Loucy (cell line): Measurements from ENCODE around the gene HIP1R.

Experiments used
- H2AFZ ChIP-seq: fragments of 200-600 bp; sonication (generic); 2 replicates; pipeline ENCODE4 v1.6.0; 2016; ENCODE audit warnings: antibody characterized with exemption, mild to moderate bottlenecking, low read length, moderate library complexity
- H3F3A ChIP-seq: fragments of 200-600 bp; 2 replicates; pipeline ENCODE4 v1.6.0; 2016; ENCODE audit warnings: antibody characterized with exemption, low read depth, mild to moderate bottlenecking
- H3K27me3 ChIP-seq: fragments of 200-600 bp; sonication (generic); 2 replicates; pipeline ENCODE4 v1.6.1; 2014; ENCODE audit warnings: low read length, mild to moderate bottlenecking; ENCODE audit not compliant: insufficient read depth, poor library complexity, severe bottlenecking
- H3K36me3 ChIP-seq: fragments of 200-600 bp; sonication (generic); 2 replicates; pipeline ENCODE4 v1.6.1; 2016; ENCODE audit warnings: low read length; ENCODE audit not compliant: insufficient read depth
- H3K4me1 ChIP-seq: fragments of 200-600 bp; sonication (generic); 2 replicates; pipeline ENCODE4 v1.5.1; 2014; ENCODE audit warnings: low read length, mild to moderate bottlenecking; ENCODE audit not compliant: insufficient read depth, poor library complexity, severe bottlenecking
- H3K4me2 ChIP-seq: fragments of 200-600 bp; sonication (generic); 2 replicates; pipeline ENCODE4 v1.6.0; 2014; ENCODE audit warnings: antibody characterized with exemption, low read length, low read depth, mild to moderate bottlenecking; ENCODE audit not compliant: poor library complexity, severe bottlenecking
- H3K4me3 ChIP-seq: fragments of 200-600 bp; sonication (generic); 2 replicates; pipeline ENCODE4 v1.5.1; 2014; ENCODE audit warnings: low read length, mild to moderate bottlenecking, mixed read lengths; ENCODE audit not compliant: poor library complexity, severe bottlenecking
- H3K79me2 ChIP-seq: fragments of 200-600 bp; sonication (generic); 2 replicates; pipeline ENCODE4 v1.6.1; 2014; ENCODE audit warnings: low read length; ENCODE audit not compliant: insufficient read depth
- H3K9ac ChIP-seq: fragments of 200-600 bp; sonication (generic); 2 replicates; pipeline ENCODE4 v1.6.0; 2014; ENCODE audit warnings: mild to moderate bottlenecking, low read depth, low read length, moderate library complexity; ENCODE audit not compliant: poor library complexity, severe bottlenecking
- H3K9me2 ChIP-seq: fragments of 200-600 bp; sonication (generic); replicated peaks from 2 replicates; pipeline ENCODE4 v1.6.1; 2016; ENCODE audit warnings: low read depth, low read length, mixed read lengths
- H3K9me3 ChIP-seq: fragments of 200-600 bp; sonication (generic); 2 replicates; pipeline ENCODE4 v1.6.1; 2014; ENCODE audit warnings: mild to moderate bottlenecking, antibody characterized with exemption, low read length, low read depth; ENCODE audit not compliant: insufficient read depth
- H4K20me1 ChIP-seq: fragments of 200-600 bp; sonication (generic); 2 replicates; pipeline ENCODE4 v1.6.0; 2014; ENCODE audit warnings: antibody characterized with exemption, low read length, mild to moderate bottlenecking; ENCODE audit not compliant: insufficient read depth, poor library complexity, severe bottlenecking
- EZH2phosphoT487 ChIP-seq: fragments of 200-600 bp; IDR thresholded peaks from 2 replicates; pipeline ENCODE4 v1.6.1; 2018; ENCODE audit warnings: antibody characterized with exemption, mild to moderate bottlenecking, moderate library complexity, borderline replicate concordance
- TF ChIP-seq, protein P1 (sequence below): fragments of 200-600 bp; sonication (generic); conservative IDR thresholded peaks from 2 replicates; pipeline ENCODE4 v1.5.1; 2014; ENCODE audit warnings: mild to moderate bottlenecking, antibody characterized with exemption, low read length

Gene HIP1R, protein sequence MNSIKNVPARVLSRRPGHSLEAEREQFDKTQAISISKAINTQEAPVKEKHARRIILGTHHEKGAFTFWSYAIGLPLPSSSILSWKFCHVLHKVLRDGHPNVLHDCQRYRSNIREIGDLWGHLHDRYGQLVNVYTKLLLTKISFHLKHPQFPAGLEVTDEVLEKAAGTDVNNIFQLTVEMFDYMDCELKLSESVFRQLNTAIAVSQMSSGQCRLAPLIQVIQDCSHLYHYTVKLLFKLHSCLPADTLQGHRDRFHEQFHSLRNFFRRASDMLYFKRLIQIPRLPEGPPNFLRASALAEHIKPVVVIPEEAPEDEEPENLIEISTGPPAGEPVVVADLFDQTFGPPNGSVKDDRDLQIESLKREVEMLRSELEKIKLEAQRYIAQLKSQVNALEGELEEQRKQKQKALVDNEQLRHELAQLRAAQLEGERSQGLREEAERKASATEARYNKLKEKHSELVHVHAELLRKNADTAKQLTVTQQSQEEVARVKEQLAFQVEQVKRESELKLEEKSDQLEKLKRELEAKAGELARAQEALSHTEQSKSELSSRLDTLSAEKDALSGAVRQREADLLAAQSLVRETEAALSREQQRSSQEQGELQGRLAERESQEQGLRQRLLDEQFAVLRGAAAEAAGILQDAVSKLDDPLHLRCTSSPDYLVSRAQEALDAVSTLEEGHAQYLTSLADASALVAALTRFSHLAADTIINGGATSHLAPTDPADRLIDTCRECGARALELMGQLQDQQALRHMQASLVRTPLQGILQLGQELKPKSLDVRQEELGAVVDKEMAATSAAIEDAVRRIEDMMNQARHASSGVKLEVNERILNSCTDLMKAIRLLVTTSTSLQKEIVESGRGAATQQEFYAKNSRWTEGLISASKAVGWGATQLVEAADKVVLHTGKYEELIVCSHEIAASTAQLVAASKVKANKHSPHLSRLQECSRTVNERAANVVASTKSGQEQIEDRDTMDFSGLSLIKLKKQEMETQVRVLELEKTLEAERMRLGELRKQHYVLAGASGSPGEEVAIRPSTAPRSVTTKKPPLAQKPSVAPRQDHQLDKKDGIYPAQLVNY

DNA sequence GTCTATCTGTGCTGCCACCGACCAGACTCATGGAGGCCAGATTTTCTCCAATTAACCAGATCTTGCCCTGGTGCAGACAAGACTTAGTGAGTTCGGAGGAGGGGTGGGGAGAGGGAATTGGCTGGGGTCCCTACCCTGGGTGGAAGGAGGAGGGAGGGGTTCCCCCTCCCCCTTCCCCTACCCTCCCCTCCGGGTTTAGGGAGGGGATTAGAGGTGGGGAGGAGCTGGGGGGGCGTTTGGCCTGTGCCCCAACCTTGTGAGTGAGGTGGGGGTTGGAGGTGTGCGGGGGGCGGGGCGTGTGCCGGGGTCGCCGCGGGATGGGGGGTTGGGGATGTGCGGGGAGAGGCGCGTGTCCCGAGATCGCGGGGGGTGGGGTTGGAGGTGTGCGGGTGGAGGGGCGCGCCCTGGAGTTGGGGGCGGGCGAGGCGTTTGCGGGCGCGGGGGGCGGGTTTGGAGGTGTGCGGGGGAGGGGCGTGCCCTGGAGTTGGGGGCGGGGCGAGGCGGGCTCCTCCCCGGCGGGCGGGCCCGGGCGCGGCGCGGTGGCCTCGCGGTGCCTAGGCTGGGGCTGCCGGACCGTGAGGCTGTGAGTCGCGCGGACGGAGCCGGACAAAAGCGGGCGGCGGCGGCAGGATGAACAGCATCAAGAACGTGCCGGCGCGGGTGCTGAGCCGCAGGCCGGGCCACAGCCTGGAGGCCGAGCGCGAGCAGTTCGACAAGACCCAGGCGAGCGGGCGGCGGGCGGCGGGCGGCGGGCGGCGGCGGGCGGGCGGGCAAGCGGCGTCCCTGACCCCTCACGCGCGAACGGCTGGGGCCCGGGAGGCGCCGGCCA, at the start of gene HIP1R:
HIP1R (plus strand) TSS at position 537 of the 829 bp plus-strand sequence; CDS start at position 631, 94 bp downstream.
- TF ChIP-seq, protein P1, sequence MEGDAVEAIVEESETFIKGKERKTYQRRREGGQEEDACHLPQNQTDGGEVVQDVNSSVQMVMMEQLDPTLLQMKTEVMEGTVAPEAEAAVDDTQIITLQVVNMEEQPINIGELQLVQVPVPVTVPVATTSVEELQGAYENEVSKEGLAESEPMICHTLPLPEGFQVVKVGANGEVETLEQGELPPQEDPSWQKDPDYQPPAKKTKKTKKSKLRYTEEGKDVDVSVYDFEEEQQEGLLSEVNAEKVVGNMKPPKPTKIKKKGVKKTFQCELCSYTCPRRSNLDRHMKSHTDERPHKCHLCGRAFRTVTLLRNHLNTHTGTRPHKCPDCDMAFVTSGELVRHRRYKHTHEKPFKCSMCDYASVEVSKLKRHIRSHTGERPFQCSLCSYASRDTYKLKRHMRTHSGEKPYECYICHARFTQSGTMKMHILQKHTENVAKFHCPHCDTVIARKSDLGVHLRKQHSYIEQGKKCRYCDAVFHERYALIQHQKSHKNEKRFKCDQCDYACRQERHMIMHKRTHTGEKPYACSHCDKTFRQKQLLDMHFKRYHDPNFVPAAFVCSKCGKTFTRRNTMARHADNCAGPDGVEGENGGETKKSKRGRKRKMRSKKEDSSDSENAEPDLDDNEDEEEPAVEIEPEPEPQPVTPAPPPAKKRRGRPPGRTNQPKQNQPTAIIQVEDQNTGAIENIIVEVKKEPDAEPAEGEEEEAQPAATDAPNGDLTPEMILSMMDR, result no peak
- no peak for TF ChIP-seq EZH2phosphoT487
- Histone ChIP-seq H3K4me2 (peak within 1 kb of the TSS; percentile 83), H3K4me1 (peaks cover 32% of the 10 kb centered on the region), H3F3A (no peaks in the 10 kb centered on the region), H3K79me2 (peaks cover 44% of the 10 kb centered on the region), H3K9me3 (no peaks in the 10 kb centered on the region), H3K36me3 (no peaks in the 10 kb centered on the region), H4K20me1 (peaks cover 20% of the 10 kb centered on the region), H2AFZ (peak within 1 kb of the TSS; percentile 79), H3K9me2 (no peaks in the 10 kb centered on the region), H3K9ac (peak within 1 kb of the TSS; percentile 75), H3K4me3 (peak within 1 kb of the TSS; percentile 88), H3K27me3 (no peaks in the 10 kb centered on the region)

DNA sequence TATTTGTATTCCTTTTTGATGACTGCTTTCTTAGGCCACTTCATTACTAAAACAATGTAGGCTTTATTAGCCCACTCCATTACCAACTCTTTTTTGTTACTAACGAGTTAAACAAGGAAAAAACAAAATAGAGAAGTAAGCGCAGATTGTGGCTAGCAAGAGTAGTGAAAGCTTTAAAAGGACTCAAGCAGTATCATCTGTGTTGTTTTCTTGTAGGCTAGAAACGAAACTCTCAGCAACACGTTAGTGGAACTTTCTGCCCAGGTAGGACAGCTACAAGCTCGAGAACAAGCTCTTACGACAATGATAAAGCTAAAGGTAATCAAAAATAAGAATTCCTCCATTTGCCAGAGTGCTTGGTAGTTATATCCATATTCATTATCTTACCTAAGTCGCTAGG, 49.8 kb upstream of the HIP1R start:
- no peaks in the 10 kb centered on the region for H3K79me2 ChIP-seq
- H3K4me2 ChIP-seq, result no peak overlapping the region
- no peaks in the 10 kb centered on the region for H3F3A ChIP-seq
- H3K4me1 ChIP-seq, result no peaks in the 10 kb centered on the region
- H3K4me3 ChIP-seq, result no peak overlapping the region
- no peaks in the 10 kb centered on the region for H4K20me1 ChIP-seq
- no peaks in the 10 kb centered on the region for H3K27me3 ChIP-seq
- TF ChIP-seq, protein P1, result no peak
- TF ChIP-seq EZH2phosphoT487, result no peak
- no peaks in the 10 kb centered on the region for H3K9me2 ChIP-seq
- no peak overlapping the region for H3K9ac ChIP-seq
- H3K9me3 ChIP-seq, result no peaks in the 10 kb centered on the region
- no peaks in the 10 kb centered on the region for H3K36me3 ChIP-seq
- no peak overlapping the region for H2AFZ ChIP-seq

DNA sequence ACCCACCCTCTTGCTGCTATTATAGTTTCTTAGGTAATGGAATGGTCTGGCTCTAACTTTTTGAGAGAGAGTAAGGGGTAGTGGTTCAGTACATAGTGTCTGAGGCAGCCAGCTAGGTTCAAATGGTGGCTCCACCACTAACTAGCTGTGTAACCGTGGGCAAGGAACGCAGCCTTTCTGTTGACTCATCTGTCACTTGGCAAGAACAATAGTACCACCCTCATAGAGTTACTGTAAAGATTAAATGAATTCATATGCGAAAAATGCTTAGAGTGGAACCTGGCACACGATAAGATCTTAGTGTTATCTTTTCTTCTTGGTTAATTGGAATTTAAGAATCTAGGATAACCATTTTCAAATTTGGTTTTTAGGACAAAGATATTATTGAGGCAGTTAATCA, 46.9 kb upstream of the HIP1R start:
- Histone ChIP-seq H3K79me2 (no peaks in the 10 kb centered on the region), H3K36me3 (no peaks in the 10 kb centered on the region), H3K4me3 (no peak overlapping the region), H3K9me3 (no peaks in the 10 kb centered on the region), H3K4me1 (no peaks in the 10 kb centered on the region), H4K20me1 (no peaks in the 10 kb centered on the region), H3K9me2 (no peaks in the 10 kb centered on the region), H3K4me2 (no peak overlapping the region), H3F3A (no peaks in the 10 kb centered on the region), H3K27me3 (no peaks in the 10 kb centered on the region), H3K9ac (no peak overlapping the region), H2AFZ (no peak overlapping the region)
- TF ChIP-seq, protein P1, result no peak
- no peak for TF ChIP-seq EZH2phosphoT487
